NCI-H146 treated with DMSO at 0.1 percent for 48 hours (cell line): ENCODE data around the gene RIPOR2.
A peak's percentile ranks its signal among the peaks of the same experiment; 100 is the strongest.
"Not testable (repeated sequence)": the region's sequence is repeated elsewhere in the genome, so short reads cannot be mapped to it uniquely, and the experiment has no call there.

Source experiments
- DNase-seq: peaks from one replicate; lab custom pipeline; 2025; ENCODE audit not compliant: unreplicated experiment; lab: John Stamatoyannopoulos, UW

Gene RIPOR2

GRCh38 chr6:24927277-24927955 is 8.3 kb downstream of the RIPOR2 start:
- no peak for DNase-seq

- not testable (repeated sequence) for DNase-seq
These were observed 9.1 kb downstream of the RIPOR2 start for GRCh38 chr6:24926647-24927046.

- DNase-seq: no peak
These were observed 9.6 kb downstream of the RIPOR2 start for GRCh38 chr6:24926192-24926591.

- DNase-seq: no peak
These were observed 10.1 kb downstream of the RIPOR2 start for GRCh38 chr6:24925661-24926060.

- DNase-seq: no peak
These were observed 11.0 kb downstream of the RIPOR2 start for GRCh38 chr6:24924580-24925356.

GRCh38 chr6:24923885-24924401 is 11.8 kb downstream of the RIPOR2 start:
- no peak for DNase-seq

GRCh38 chr6:24922814-24923213 is 12.9 kb downstream of the RIPOR2 start:
- no peak for DNase-seq

GRCh38 chr6:24922170-24922569 is 13.6 kb downstream of the RIPOR2 start:
- DNase-seq: no peak

GRCh38 chr6:24920136-24920535 is 15.6 kb downstream of the RIPOR2 start:
- no peak for DNase-seq

GRCh38 chr6:24919056-24919892 is 16.5 kb downstream of the RIPOR2 start:
- DNase-seq: peak; percentile 61

GRCh38 chr6:24918641-24919055 is 17.1 kb downstream of the RIPOR2 start:
- peak; percentile 30 for DNase-seq

GRCh38 chr6:24916496-24916895 is 19.3 kb downstream of the RIPOR2 start:
- DNase-seq: no peak

GRCh38 chr6:24915641-24916040 is 20.1 kb downstream of the RIPOR2 start:
- no peak for DNase-seq

- DNase-seq: not testable (repeated sequence)
These were observed 21.7 kb downstream of the RIPOR2 start for GRCh38 chr6:24914082-24914481.

GRCh38 chr6:24911796-24912382 is 23.9 kb downstream of the RIPOR2 start:
- DNase-seq: no peak

- DNase-seq: peak; percentile 44
These were observed 24.6 kb downstream of the RIPOR2 start for GRCh38 chr6:24910961-24911725.

- DNase-seq: no peak
These were observed 25.3 kb downstream of the RIPOR2 start for GRCh38 chr6:24910331-24910960.

GRCh38 chr6:24909241-24910216 is 26.2 kb downstream of the RIPOR2 start:
- DNase-seq: no peak

- no peak for DNase-seq
These were observed 27.1 kb downstream of the RIPOR2 start for GRCh38 chr6:24908650-24909035.
